Prostate gland (tissue), 2 donors: ENCODE data around the gene NLRC3.

Source experiments
- POLR2AphosphoS5 ChIP-seq: sonication (generic); formaldehyde crosslinking; IDR thresholded peaks from one replicate; pipeline ENCODE4 v1.6.1; 2017; ENCODE audit warnings: antibody characterized with exemption
- TF ChIP-seq, protein P1 (sequence below), 4 experiments: fragments of 200-600 bp in 2 of 4; fragments of 450-650 bp in 2 of 4; sonication (generic) in 2 of 4; IDR thresholded peaks; 1 replicate in 3 of 4; 2 replicates in 1 of 4; pipeline ENCODE4 v1.5.1; 2016 to 2019; ENCODE audit warnings: antibody characterized with exemption in 4 of 4, mild to moderate bottlenecking in 2 of 4, moderate library complexity in 2 of 4

DNA sequence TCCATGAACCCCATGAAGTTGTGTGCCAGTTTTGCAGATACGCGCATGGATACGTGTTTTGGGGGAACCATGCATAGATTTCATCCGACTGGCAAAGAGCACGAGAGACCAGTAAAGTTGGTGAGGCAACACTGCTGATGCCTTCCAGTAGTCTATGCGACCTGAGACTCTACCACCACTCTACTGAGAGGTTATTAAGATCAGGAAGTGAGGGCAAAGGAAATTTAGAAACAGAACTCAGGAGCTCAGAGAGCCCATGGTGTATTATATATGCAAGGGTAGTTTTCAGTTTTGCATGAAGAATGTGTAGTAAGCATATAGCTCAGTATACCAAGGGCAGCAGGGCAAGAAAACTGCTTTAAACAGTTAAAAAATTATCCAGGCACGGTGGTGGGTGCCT is 30.0 kb upstream of the NLRC3 start:
- TF ChIP-seq, protein P1, sequence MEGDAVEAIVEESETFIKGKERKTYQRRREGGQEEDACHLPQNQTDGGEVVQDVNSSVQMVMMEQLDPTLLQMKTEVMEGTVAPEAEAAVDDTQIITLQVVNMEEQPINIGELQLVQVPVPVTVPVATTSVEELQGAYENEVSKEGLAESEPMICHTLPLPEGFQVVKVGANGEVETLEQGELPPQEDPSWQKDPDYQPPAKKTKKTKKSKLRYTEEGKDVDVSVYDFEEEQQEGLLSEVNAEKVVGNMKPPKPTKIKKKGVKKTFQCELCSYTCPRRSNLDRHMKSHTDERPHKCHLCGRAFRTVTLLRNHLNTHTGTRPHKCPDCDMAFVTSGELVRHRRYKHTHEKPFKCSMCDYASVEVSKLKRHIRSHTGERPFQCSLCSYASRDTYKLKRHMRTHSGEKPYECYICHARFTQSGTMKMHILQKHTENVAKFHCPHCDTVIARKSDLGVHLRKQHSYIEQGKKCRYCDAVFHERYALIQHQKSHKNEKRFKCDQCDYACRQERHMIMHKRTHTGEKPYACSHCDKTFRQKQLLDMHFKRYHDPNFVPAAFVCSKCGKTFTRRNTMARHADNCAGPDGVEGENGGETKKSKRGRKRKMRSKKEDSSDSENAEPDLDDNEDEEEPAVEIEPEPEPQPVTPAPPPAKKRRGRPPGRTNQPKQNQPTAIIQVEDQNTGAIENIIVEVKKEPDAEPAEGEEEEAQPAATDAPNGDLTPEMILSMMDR (IDR thresholded peaks at IDR 0.05): no peak
- no peak for TF ChIP-seq POLR2AphosphoS5
